Fibroblast of villous mesenchyme (primary cell): ENCODE data around the gene PRKCG. TPM values are rescaled to one million over a fixed set of nuclear protein-coding genes. Genes with fewer than 3 reads are reported as not detected.
"Not testable (repeated sequence)": the region's sequence is repeated elsewhere in the genome, so short reads cannot be mapped to it uniquely, and the experiment has no call there.

Experiments
- DNase-seq: peaks from one replicate; pipeline ENCODE4 v3.0.0-alpha.2; 2010; ENCODE audit warnings: low read depth
- H3K4me3 ChIP-seq: 2 replicates; pipeline ENCODE4 v1.5.1; 2011; ENCODE audit warnings: low read depth, mild to moderate bottlenecking, low read length
- total RNA-seq: library from RNA; depleted of rRNA; stranded (reverse); fragments of >200 nt; gene quantifications from 2 replicates; pipeline ENCODE4 v1.2.3, GENCODE V29; 2012
- TF ChIP-seq, protein P1 (sequence below): IDR thresholded peaks from 2 replicates; pipeline ENCODE4 v1.5.1; 2012; ENCODE audit warnings: low read depth, mild to moderate bottlenecking, low read length; ENCODE audit not compliant: insufficient read depth

PRKCG gene
- total RNA-seq, 1 donor, result 0.43 TPM

DNA sequence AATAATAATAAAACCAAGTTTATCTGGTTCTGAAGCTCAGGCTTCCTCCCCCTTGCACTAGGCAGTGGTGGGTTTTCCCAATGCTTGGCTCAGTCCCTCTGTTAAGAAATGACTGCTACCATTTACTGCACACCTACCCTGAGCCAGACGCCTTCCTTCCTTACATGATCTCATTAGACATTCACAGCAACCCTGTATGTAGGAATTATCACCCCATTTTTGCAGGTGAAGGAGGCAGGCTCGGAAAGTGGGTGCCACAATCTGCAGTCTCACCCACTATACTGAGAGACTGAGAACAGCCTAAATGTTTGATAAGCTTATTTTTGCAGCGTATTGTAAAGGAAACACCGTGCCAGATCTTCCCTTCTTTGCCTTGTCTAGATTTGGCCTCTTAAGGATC, 62.4 kb downstream of the PRKCG start:
- no peak overlapping the region for H3K4me3 ChIP-seq
- no peak for DNase-seq
- TF ChIP-seq, protein P1, sequence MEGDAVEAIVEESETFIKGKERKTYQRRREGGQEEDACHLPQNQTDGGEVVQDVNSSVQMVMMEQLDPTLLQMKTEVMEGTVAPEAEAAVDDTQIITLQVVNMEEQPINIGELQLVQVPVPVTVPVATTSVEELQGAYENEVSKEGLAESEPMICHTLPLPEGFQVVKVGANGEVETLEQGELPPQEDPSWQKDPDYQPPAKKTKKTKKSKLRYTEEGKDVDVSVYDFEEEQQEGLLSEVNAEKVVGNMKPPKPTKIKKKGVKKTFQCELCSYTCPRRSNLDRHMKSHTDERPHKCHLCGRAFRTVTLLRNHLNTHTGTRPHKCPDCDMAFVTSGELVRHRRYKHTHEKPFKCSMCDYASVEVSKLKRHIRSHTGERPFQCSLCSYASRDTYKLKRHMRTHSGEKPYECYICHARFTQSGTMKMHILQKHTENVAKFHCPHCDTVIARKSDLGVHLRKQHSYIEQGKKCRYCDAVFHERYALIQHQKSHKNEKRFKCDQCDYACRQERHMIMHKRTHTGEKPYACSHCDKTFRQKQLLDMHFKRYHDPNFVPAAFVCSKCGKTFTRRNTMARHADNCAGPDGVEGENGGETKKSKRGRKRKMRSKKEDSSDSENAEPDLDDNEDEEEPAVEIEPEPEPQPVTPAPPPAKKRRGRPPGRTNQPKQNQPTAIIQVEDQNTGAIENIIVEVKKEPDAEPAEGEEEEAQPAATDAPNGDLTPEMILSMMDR, result no peak

DNA sequence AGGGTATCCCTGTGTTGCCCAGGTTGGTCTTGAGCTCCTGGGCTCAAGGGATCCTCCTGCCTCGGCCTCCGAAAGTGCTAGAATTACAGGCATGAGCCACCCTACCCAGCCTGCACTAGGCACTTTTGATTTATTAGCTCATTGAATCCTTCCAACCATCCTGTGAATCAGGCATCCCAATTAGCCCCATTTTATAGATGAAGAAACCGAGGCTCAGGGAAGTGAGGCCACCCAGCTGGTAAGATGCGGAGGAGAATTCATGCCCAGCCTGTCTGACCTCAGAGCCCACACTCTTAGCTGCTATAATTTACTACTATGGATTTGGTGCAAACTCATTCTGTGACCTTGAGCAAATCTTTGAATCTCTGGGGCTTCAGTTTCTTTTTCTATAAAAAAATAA, 62.9 kb downstream of the PRKCG start:
- no peak overlapping the region for H3K4me3 ChIP-seq
- TF ChIP-seq, protein P1, result no peak
- no peak for DNase-seq

DNA sequence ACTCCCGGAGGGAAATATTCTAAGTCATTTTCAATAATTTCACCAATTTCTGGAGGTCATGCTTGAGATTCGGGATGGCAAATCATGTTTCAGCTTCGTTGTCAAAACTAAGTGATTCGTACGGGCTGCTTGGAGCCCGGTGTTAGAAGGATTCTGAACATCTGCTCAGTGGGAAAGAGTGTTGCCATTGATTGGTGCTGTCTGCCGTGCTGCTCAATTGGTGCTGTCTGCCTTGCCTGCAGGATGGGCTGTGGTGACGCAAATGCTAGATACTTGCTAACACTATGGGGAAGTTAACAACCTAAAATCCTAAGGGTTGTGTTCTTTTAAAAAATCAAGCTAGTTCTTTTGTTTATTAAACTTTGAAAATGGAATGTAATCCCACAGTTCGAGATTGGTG, 63.4 kb downstream of the PRKCG start:
- peak; percentile 53 for DNase-seq
- peak overlapping the region; percentile 19 for H3K4me3 ChIP-seq
- TF ChIP-seq, protein P1, result no peak

DNA sequence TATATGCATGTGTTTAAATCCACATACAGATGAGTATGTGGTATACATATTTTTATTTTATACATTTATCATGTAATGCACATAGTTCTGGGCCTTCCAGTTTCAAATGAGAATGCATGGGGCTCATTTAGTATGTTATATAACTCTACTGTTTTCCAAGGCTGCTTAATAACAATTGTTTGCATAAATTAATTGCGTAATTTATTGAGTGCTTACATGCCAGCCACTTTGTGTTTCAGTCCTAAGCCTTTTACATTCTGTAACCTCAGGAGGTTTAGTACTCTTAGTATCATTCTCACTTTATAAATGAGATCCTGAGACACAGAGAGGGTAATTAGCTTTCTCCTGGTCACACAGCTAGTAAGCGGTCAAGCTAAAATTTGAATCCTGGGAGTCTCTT, 64.0 kb downstream of the PRKCG start:
- DNase-seq, result no peak
- no peak overlapping the region for H3K4me3 ChIP-seq
- TF ChIP-seq, protein P1, result no peak

DNA sequence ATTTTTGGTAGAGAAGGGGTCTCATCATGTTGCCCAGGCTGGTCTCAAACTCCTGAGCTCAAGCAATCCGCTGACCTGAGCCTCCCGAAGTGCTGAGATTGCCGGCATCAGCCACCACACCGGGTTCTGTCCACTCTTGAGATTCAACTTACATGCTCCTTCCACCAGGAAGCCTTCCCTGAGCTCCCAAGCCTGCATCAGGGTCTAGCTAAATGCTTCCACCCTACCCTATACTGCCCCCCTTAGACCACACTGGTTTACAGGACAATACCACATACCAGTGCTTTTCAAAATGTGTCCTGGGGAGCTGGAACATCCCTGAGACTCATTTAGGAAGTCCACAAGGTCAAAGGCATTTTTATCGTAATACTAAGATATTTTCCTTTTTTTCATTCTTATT, 65.6 kb downstream of the PRKCG start:
- H3K4me3 ChIP-seq, result no peak overlapping the region
- TF ChIP-seq, protein P1, result no peak
- no peak for DNase-seq

DNA sequence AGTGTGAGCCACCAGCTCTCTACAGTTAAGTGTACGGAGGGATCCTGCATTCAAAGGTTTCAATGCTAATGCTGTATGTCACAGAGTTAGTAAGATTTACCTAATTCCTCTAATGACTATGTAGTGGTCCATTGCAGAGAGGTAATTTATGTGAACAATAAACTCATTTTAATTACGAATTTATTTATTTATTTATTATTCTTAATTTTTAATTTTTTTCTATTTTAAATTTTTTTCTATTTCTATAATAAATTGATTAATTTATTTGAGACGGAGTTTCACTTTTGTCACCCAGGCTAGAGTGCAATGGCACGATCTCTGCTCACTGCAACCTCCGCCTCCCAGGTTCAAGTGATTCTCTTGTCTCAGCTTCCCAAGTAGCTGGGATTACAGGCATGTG, 66.6 kb downstream of the PRKCG start:
- not testable (repeated sequence) for H3K4me3 ChIP-seq, DNase-seq

DNA sequence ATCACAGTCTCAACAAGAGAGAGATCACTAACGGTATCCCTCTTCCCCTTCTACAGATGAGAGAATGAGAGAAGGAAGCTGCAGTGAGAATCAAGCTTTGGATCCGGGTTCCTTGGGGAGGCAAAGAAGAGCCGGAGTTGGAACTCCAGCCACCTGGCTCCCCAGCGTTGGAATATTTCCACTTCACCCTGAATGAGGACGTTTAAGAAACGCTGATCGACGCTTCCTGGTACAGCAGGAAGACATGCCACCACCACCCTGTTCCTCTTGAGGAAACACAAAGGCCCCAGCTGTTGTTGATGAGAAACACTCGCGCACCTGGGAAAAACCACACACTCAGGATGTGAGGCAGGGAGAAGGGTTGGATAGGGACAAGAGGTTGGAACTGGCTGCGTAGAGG, 69.4 kb downstream of the PRKCG start:
- DNase-seq, result no peak
- TF ChIP-seq, protein P1, result no peak
- no peak overlapping the region for H3K4me3 ChIP-seq
